ENCODE measurements around the gene EPN3.

The EPN3 gene

GRCh38 chr17:50586421-50587247, 54.1 kb downstream of the EPN3 start:
- Histone ChIP-seq H3K79me2 (no peaks in the 10 kb centered on the region), H2AFZ (no peak overlapping the region), H3K36me3 (ENCODE audit: control insufficient read depth, insufficient read depth, low read length) (no peaks in the 10 kb centered on the region), H3K27ac (no peak overlapping the region), H3K9me3 (ENCODE audit: control insufficient read depth, low read length) (no peaks in the 10 kb centered on the region), H3K4me3 (ENCODE audit: low read depth, low read length) (no peak overlapping the region), H3K4me2 (ENCODE audit: low read length) (no peak overlapping the region), H3K27me3 (ENCODE audit: control insufficient read depth, insufficient read depth, low read length) (no peaks in the 10 kb centered on the region), H3K9ac (no peak overlapping the region), H3K4me1 (peaks cover 11% of the 10 kb centered on the region)
- TF ChIP-seq, protein P1, sequence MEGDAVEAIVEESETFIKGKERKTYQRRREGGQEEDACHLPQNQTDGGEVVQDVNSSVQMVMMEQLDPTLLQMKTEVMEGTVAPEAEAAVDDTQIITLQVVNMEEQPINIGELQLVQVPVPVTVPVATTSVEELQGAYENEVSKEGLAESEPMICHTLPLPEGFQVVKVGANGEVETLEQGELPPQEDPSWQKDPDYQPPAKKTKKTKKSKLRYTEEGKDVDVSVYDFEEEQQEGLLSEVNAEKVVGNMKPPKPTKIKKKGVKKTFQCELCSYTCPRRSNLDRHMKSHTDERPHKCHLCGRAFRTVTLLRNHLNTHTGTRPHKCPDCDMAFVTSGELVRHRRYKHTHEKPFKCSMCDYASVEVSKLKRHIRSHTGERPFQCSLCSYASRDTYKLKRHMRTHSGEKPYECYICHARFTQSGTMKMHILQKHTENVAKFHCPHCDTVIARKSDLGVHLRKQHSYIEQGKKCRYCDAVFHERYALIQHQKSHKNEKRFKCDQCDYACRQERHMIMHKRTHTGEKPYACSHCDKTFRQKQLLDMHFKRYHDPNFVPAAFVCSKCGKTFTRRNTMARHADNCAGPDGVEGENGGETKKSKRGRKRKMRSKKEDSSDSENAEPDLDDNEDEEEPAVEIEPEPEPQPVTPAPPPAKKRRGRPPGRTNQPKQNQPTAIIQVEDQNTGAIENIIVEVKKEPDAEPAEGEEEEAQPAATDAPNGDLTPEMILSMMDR (IDR thresholded peaks at IDR 0.05): no peak

GRCh38 chr17:50587571-50587970, 55.0 kb downstream of the EPN3 start:
- H3K36me3 ChIP-seq (ENCODE audit: control insufficient read depth, insufficient read depth, low read length): no peaks in the 10 kb centered on the region
- TF ChIP-seq, protein P1 (IDR thresholded peaks at IDR 0.05): no peak
- H3K79me2 ChIP-seq: no peaks in the 10 kb centered on the region
- no peak overlapping the region for H3K4me2 ChIP-seq (ENCODE audit: low read length)
- H3K9me3 ChIP-seq (ENCODE audit: control insufficient read depth, low read length): no peaks in the 10 kb centered on the region
- peaks cover 11% of the 10 kb centered on the region for H3K4me1 ChIP-seq
- H3K27me3 ChIP-seq (ENCODE audit: control insufficient read depth, insufficient read depth, low read length): no peaks in the 10 kb centered on the region
- no peak overlapping the region for H3K27ac ChIP-seq
- H2AFZ ChIP-seq: no peak overlapping the region
- no peak overlapping the region for H3K4me3 ChIP-seq (ENCODE audit: low read depth, low read length)
- H3K9ac ChIP-seq: no peak overlapping the region

DNA sequence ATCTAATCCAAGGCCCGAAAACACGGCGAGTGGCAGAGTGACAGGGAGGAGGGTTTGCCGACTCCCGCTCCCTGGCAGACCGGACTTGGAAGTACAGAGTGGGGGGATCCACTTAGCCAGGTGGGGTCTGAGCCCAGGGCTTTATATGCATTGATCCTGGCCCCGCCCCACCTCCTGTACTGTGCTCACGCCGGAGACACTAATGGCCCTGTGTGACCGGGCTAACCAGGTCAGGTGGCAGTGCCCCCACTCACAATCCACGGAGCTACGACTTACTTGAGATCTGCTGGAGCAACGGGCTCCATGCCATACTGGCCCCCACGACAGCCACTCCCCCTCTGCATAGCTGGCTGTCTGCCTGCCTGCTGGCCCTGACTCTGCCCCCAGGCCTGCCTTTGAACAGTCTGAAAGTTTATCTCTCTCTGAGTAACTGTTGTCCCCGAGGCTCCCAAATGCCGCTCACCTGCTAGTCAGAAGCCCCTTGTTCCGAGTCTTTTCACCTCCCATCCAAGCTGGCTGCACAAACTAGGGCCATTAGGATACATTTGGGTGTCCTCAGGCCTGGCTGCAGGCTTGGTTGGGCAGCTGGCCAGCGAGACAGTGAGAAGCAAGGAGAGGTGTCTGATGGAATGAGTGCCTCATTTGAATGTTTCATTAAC, 56.0 kb downstream of the EPN3 start:
- H3K36me3 ChIP-seq (ENCODE audit: control insufficient read depth, insufficient read depth, low read length): no peaks in the 10 kb centered on the region
- no peak overlapping the region for H3K9ac ChIP-seq
- TF ChIP-seq, protein P1 (IDR thresholded peaks at IDR 0.05): no peak
- no peaks in the 10 kb centered on the region for H3K27me3 ChIP-seq (ENCODE audit: control insufficient read depth, insufficient read depth, low read length)
- no peak overlapping the region for H3K4me2 ChIP-seq (ENCODE audit: low read length)
- H2AFZ ChIP-seq: peak overlapping the region; percentile 70
- H3K79me2 ChIP-seq: no peaks in the 10 kb centered on the region
- H3K4me1 ChIP-seq: peaks cover 11% of the 10 kb centered on the region
- no peak overlapping the region for H3K27ac ChIP-seq
- no peaks in the 10 kb centered on the region for H3K9me3 ChIP-seq (ENCODE audit: control insufficient read depth, low read length)
- H3K4me3 ChIP-seq (ENCODE audit: low read depth, low read length): no peak overlapping the region

DNA sequence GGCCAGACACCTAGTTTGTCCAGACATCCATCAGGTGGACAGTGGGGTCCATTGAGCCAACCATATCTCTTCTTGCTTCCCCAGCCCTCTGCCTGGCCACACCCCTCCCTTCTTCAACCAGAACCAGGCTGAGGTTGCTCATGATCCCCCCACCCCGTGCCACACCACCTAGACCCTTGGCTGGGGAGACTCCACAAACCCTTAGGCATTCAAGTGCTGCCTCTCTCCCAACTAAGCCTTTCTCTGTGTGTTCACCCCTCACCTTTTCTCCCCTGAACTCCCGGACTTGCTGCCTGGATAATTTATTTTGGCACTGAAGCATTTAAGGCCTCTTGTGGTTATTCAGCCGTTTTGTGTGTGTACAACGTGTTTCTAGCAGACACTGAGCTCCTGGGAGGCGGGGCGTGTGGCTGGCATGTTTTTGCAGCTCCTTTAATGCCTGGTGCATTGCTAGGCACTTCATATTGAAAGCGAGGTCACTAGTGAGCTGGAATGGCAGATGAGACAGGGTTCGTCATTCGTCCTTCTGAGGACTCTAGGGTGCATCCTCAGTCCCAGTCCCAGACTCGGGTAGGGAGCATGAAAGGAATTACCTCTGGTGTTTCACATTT, 56.7 kb downstream of the EPN3 start:
- Histone ChIP-seq H3K36me3 (ENCODE audit: control insufficient read depth, insufficient read depth, low read length) (no peaks in the 10 kb centered on the region), H3K4me2 (ENCODE audit: low read length) (no peak overlapping the region), H3K79me2 (no peaks in the 10 kb centered on the region), H2AFZ (peak overlapping the region; percentile 70), H3K9me3 (ENCODE audit: control insufficient read depth, low read length) (no peaks in the 10 kb centered on the region), H3K4me3 (ENCODE audit: low read depth, low read length) (no peak overlapping the region), H3K27ac (no peak overlapping the region), H3K9ac (no peak overlapping the region), H3K4me1 (peaks cover 11% of the 10 kb centered on the region), H3K27me3 (ENCODE audit: control insufficient read depth, insufficient read depth, low read length) (no peaks in the 10 kb centered on the region)
- TF ChIP-seq, protein P1 (IDR thresholded peaks at IDR 0.05): no peak

All from parathyroid adenoma (tissue), 2 donors.